H1 (cell line): ENCODE data around the gene GANC. TPM values are rescaled to one million over a fixed set of nuclear protein-coding genes. Genes with fewer than 3 reads are reported as not detected.

Experiments used
- CTCF ChIA-PET: fragments of 300-600 bp; sonication (Branson Sonifier 250); formaldehyde crosslinking; loops from one replicate; lab custom pipeline; 2021; ENCODE audit not compliant: partially characterized antibody; lab: Charles Lee
- POLR2A ChIA-PET: fragments of 300-600 bp; sonication (Branson Sonifier 250); formaldehyde crosslinking; loops from one replicate; lab custom pipeline; 2021; ENCODE audit warnings: inconsistent platforms; ENCODE audit not compliant: partially characterized antibody; lab: Charles Lee
- DNase-seq, 2 experiments: peaks; one replicate each; pipeline versions ENCODE4 v3.0.0 to v3.0.0-alpha.2; 2010 to 2022; ENCODE audit warnings: low spot score in 2 of 2, low read depth in 1 of 2, mixed read lengths in 1 of 2
- FAIRE-seq: peaks from 2 replicates; lab custom pipeline; 2011; peaks lifted over from hg19 to GRCh38; lab: Jason Lieb, UNC
- H2AFZ ChIP-seq: 2 replicates; pipeline ENCODE4 v1.8.1; 2012; ENCODE audit warnings: low read length, inconsistent platforms
- H2AK5ac ChIP-seq: 2 replicates; pipeline ENCODE4 v1.6.1; 2013; ENCODE audit warnings: low read depth, low read length
- H2BK120ac ChIP-seq: replicated peaks from 2 replicates; pipeline ENCODE3; 2013; ENCODE audit warnings: low read depth, low read length, inconsistent platforms
- H2BK12ac ChIP-seq: 2 replicates; pipeline ENCODE4 v1.6.1; 2013; ENCODE audit warnings: low read depth, low read length
- H2BK15ac ChIP-seq: 2 replicates; pipeline ENCODE4 v1.6.1; 2013; ENCODE audit warnings: low read length
- H2BK20ac ChIP-seq: 2 replicates; pipeline ENCODE4 v1.6.1; 2013; ENCODE audit warnings: low read length
- H2BK5ac ChIP-seq: 2 replicates; pipeline ENCODE4 v1.6.1; 2013; ENCODE audit warnings: low read depth, low read length
- H3K14ac ChIP-seq: 2 replicates; pipeline ENCODE4 v1.6.1; 2013; ENCODE audit warnings: inconsistent platforms; ENCODE audit not compliant: insufficient read length
- H3K18ac ChIP-seq: 2 replicates; pipeline ENCODE4 v1.6.1; 2013; ENCODE audit warnings: low read length; ENCODE audit errors: extremely low read depth
- H3K23ac ChIP-seq: 2 replicates; pipeline ENCODE4 v1.6.1; 2013; ENCODE audit warnings: inconsistent platforms; ENCODE audit not compliant: insufficient read length
- H3K23me2 ChIP-seq: 2 replicates; pipeline ENCODE4 v1.6.1; 2013; ENCODE audit warnings: low read depth, low read length
- H3K27ac ChIP-seq: 2 replicates; pipeline ENCODE4 v1.6.1; 2011; ENCODE audit warnings: low read depth, low read length, inconsistent platforms
- H3K27me3 ChIP-seq, 4 experiments: replicated peaks in 1 of 4; 1 replicate in 1 of 4; 2 replicates in 3 of 4; pipeline versions ENCODE4 v1.6.1 to v1.8.1; 2011 to 2013; ENCODE audit warnings: low read length in 3 of 4, mild to moderate bottlenecking in 3 of 4, inconsistent platforms in 2 of 4, mixed read lengths in 2 of 4, moderate library complexity in 1 of 4; ENCODE audit not compliant: control insufficient read depth in 3 of 4, insufficient read depth in 3 of 4; ENCODE audit errors: extremely low read depth in 1 of 4
- H3K36me3 ChIP-seq, 4 experiments: 2 replicates each; pipeline versions ENCODE4 v1.6.1 to v1.8.1; 2011 to 2013; ENCODE audit warnings: mild to moderate bottlenecking in 4 of 4, low read length in 3 of 4, moderate library complexity in 2 of 4, control low read depth in 1 of 4, inconsistent platforms in 1 of 4; ENCODE audit not compliant: insufficient read depth in 4 of 4, control insufficient read depth in 2 of 4
- H3K4ac ChIP-seq: replicated peaks from 2 replicates; pipeline ENCODE3; 2013; ENCODE audit warnings: low read length, low read depth, mixed read lengths, inconsistent platforms; ENCODE audit not compliant: insufficient read length
- H3K4me1 ChIP-seq, 4 experiments: replicated peaks in 1 of 4; 1 replicate in 1 of 4; 2 replicates in 3 of 4; pipeline versions ENCODE4 v1.6.1 to v1.8.1; 2011 to 2013; ENCODE audit warnings: low read length in 3 of 4, inconsistent platforms in 2 of 4, mixed read lengths in 1 of 4; ENCODE audit not compliant: insufficient read depth in 4 of 4, control insufficient read depth in 3 of 4
- H3K4me2 ChIP-seq, 2 experiments: 2 replicates each; pipeline versions ENCODE4 v1.6.1 to v1.8.1; 2011 to 2013; ENCODE audit warnings: low read depth in 2 of 2, low read length in 2 of 2, control low read depth in 1 of 2, inconsistent platforms in 1 of 2, mild to moderate bottlenecking in 1 of 2; ENCODE audit not compliant: insufficient read depth in 1 of 2
- H3K4me3 ChIP-seq, 4 experiments: fragments of 200-600, 300-600 bp in 1 of 4; sonication (generic), shearing (Covaris generic), sonication (Bioruptor Twin) in 1 of 4; 2 replicates each; pipeline versions ENCODE4 v1.5.1 to v1.8.1; 2011 to 2016; ENCODE audit warnings: low read length in 4 of 4, low read depth in 3 of 4, control low read depth in 2 of 4, inconsistent platforms in 2 of 4, mild to moderate bottlenecking in 2 of 4, mixed read lengths in 1 of 4, moderate library complexity in 1 of 4; ENCODE audit not compliant: insufficient read depth in 2 of 4; ENCODE audit errors: extremely low read depth in 1 of 4
- H3K56ac ChIP-seq: replicated peaks from 2 replicates; pipeline ENCODE3; 2013; ENCODE audit warnings: low read depth, mild to moderate bottlenecking, mixed read lengths, low read length, inconsistent platforms; ENCODE audit not compliant: insufficient read length
- H3K79me1 ChIP-seq: 2 replicates; pipeline ENCODE4 v1.6.1; 2013; ENCODE audit warnings: low read depth, low read length, control low read depth
- H3K79me2 ChIP-seq, 2 experiments: 2 replicates each; pipeline versions ENCODE4 v1.6.1 to v1.8.1; 2012 to 2013; ENCODE audit warnings: low read length in 2 of 2, mild to moderate bottlenecking in 2 of 2, inconsistent platforms in 1 of 2; ENCODE audit not compliant: insufficient read depth in 2 of 2, control insufficient read depth in 1 of 2
- H3K9ac ChIP-seq, 4 experiments: replicated peaks in 1 of 4; 1 replicate in 1 of 4; 2 replicates in 3 of 4; pipeline versions ENCODE4 v1.6.1 to v1.8.1; 2011 to 2013; ENCODE audit warnings: low read depth in 3 of 4, low read length in 3 of 4, control low read depth in 2 of 4, mild to moderate bottlenecking in 2 of 4, moderate library complexity in 2 of 4, inconsistent platforms in 1 of 4; ENCODE audit errors: extremely low read depth in 1 of 4
- H3K9me3 ChIP-seq, 2 experiments: 2 replicates each; pipeline versions ENCODE4 v1.6.1 to v1.8.1; 2012 to 2013; ENCODE audit warnings: mild to moderate bottlenecking in 2 of 2, moderate library complexity in 2 of 2, control low read depth in 1 of 2, inconsistent platforms in 1 of 2, low read depth in 1 of 2, low read length in 1 of 2, mixed read lengths in 1 of 2; ENCODE audit not compliant: insufficient read depth in 2 of 2
- H4K20me1 ChIP-seq, 2 experiments: replicated peaks in 1 of 2; 2 replicates each; pipeline versions ENCODE3 to v1.8.1; 2011 to 2013; ENCODE audit warnings: inconsistent platforms in 2 of 2, low read length in 2 of 2, mild to moderate bottlenecking in 1 of 2; ENCODE audit not compliant: insufficient read depth in 2 of 2, control insufficient read depth in 1 of 2
- H4K5ac ChIP-seq: 2 replicates; pipeline ENCODE4 v1.6.1; 2013; ENCODE audit warnings: low read length, low read depth, mixed read lengths, inconsistent platforms; ENCODE audit not compliant: insufficient read length
- H4K8ac ChIP-seq: 2 replicates; pipeline ENCODE4 v1.8.0; 2013; ENCODE audit warnings: mild to moderate bottlenecking, moderate library complexity, low read length, inconsistent platforms; ENCODE audit not compliant: insufficient read depth; ENCODE audit errors: extremely low read depth
- H4K91ac ChIP-seq: replicated peaks from 2 replicates; pipeline ENCODE3; 2013; ENCODE audit warnings: low read length, mixed read lengths, inconsistent platforms; ENCODE audit not compliant: insufficient read length
- E2F6 ChIP-seq: IDR thresholded peaks from 2 replicates; pipeline ENCODE4 v1.6.1; 2012; ENCODE audit warnings: inconsistent platforms
- WGBS, 2 experiments: shearing (Covaris generic) in 1 of 2; methylation state at CpG; one replicate each; pipeline versions ENCODE4 v1.1.6 to v1.1.7; 2013 to 2015; ENCODE audit warnings: low lambda C conversion rate in 2 of 2, mixed read lengths in 2 of 2, inconsistent platforms in 1 of 2, low coverage in 1 of 2, missing lambda C conversion rate in 1 of 2; ENCODE audit not compliant: insufficient replicate concordance in 2 of 2, insufficient coverage in 1 of 2, insufficient read length in 1 of 2; ENCODE audit errors: extremely low coverage in 1 of 2, missing lambda C conversion rate in 1 of 2; 5-methylcytosine and 5-hydroxymethylcytosine counted together
- polyA plus RNA-seq, 7 experiments: library from polyadenylated mRNA; depleted of rRNA in 3 of 7; stranded (reverse) in 5 of 7; unstranded in 2 of 7; fragments of >200 nt in 5 of 7; fragments of 200-250 nt in 2 of 7; gene quantifications; 1 replicate in 5 of 7; 2 replicates in 1 of 7; 4 replicates in 1 of 7; pipeline versions ENCODE4 v1.2.1 to v1.2.3, GENCODE V29; 2011 to 2013; ENCODE audit warnings: missing spikeins in 2 of 7, mixed read lengths in 2 of 7
- total RNA-seq: library from RNA; stranded (reverse); fragmentation: NEBNext Ultra II Directional; extraction: Animal tissue kit (Norgen Biotek cat#: 25700); gene quantifications from 2 replicates; pipeline ENCODE4 v1.2.1, GENCODE V29; 2021

The GANC gene
- total and polyA plus RNA-seq, 2 of the 8 experiments (the other 6 are each of a cell fraction or from before 2014, with no cell fraction given) = 6.8 to 14.4 TPM

- Histone ChIP-seq H2AK5ac (no peak overlapping the region), H3K79me2 (no peaks in the 10 kb centered on the region), H2BK20ac (0 out of 2 replicates have a peak overlapping the region, but pooled peaks have one; percentile 41), H4K8ac (no peak overlapping the region), H2BK15ac (no peak overlapping the region), H3K27ac (no peak overlapping the region), H3K56ac (no peak overlapping the region), H3K27me3 (no peaks in the 10 kb centered on the region; a peak in 4 of 7 replicates), H3K23ac (no peak overlapping the region), H3K9me3 (peaks cover 0 to 2% of the 10 kb centered on the region in 2 experiments; a peak in 2 of 4 replicates), H3K79me1 (no peaks in the 10 kb centered on the region), H3K4me3 (no peak overlapping the region), H3K36me3 (no peaks in the 10 kb centered on the region), H4K91ac (no peak overlapping the region), H3K4me2 (no peak overlapping the region), H2AFZ (no peak overlapping the region), H4K5ac (no peak overlapping the region), H3K23me2 (no peaks in the 10 kb centered on the region), H3K14ac (no peak overlapping the region), H2BK120ac (no peak overlapping the region), H3K18ac (no peak overlapping the region), H3K4ac (no peak overlapping the region), H2BK12ac (no peak overlapping the region), H3K4me1 (peaks cover 0 to 10% (median 5%) of the 10 kb centered on the region in 4 experiments; a peak in 5 of 7 replicates), H3K9ac (no peak overlapping the region), H2BK5ac (no peak overlapping the region), H4K20me1 (no peaks in the 10 kb centered on the region)
- DNase-seq (no peak), FAIRE-seq (no peak)
- ChIA-PET POLR2A (interaction anchor here (1.1 kb wide), 1 partner anchor 12 kb away, joined by 3 read pairs; no protein-coding TSS in a partner anchor), CTCF (interaction anchor here (1.5 to 2.0 kb wide), 3 partner anchors 11 to 283 kb away, joined by 3 to 9 read pairs (median 8); no protein-coding TSS in a partner anchor)
- 89% methylated on average over 5 of the region's 5 CpGs; no CpG with 5 or more reads in 1 of the 2 experiments for WGBS, 2 experiments
- TF ChIP-seq E2F6 = no peak
Observed at GRCh38 chr15:42365921-42366550, 93.0 kb downstream of the GANC start.
